HepG2 (cell line): Measurements from ENCODE around the gene MAP2K2. TPM values are rescaled to one million over a fixed set of nuclear protein-coding genes. Genes with fewer than 3 reads are reported as not detected.
A peak's percentile ranks its signal among the peaks of the same experiment; 100 is the strongest.

Experiments used
- ADNP ChIP-seq: sonication (generic); formaldehyde crosslinking; IDR thresholded peaks from 2 replicates; pipeline ENCODE4 v1.4.0; 2020; ENCODE audit warnings: missing genetic modification reagents
- ATF1 ChIP-seq: IDR thresholded peaks from 2 replicates; pipeline ENCODE4 v1.6.1; 2016; ENCODE audit warnings: mild to moderate bottlenecking, control low read depth
- BRD4 ChIP-seq: sonication (generic); formaldehyde crosslinking; IDR thresholded peaks from 2 replicates; pipeline ENCODE4 v1.4.0; 2020; ENCODE audit warnings: missing genetic modification reagents
- FUBP1 ChIP-seq: sonication (generic); formaldehyde crosslinking; IDR thresholded peaks from 2 replicates; pipeline ENCODE4 v1.5.1; 2020; ENCODE audit warnings: missing genetic modification reagents, mild to moderate bottlenecking, borderline replicate concordance
- HDAC1 ChIP-seq: sonication (generic); formaldehyde crosslinking; IDR thresholded peaks from 2 replicates; pipeline ENCODE4 v1.5.1; 2020; ENCODE audit warnings: mild to moderate bottlenecking, missing genetic modification reagents
- HNRNPLL ChIP-seq: fragments of 200-400 bp; formaldehyde crosslinking; IDR thresholded peaks from 2 replicates; pipeline ENCODE4 v1.6.1; 2017; ENCODE audit warnings: mild to moderate bottlenecking, low read depth, low read length; ENCODE audit not compliant: poor library complexity, severe bottlenecking
- IKZF4 ChIP-seq: sonication (generic); formaldehyde crosslinking; IDR thresholded peaks from 2 replicates; pipeline ENCODE4 v1.5.1; 2020; ENCODE audit warnings: borderline replicate concordance, mild to moderate bottlenecking, low read depth, missing genetic modification reagents; ENCODE audit errors: not compliant biosample characterization
- MXD4 ChIP-seq: IDR thresholded peaks from 2 replicates; pipeline ENCODE4 v1.6.1; 2016; ENCODE audit warnings: mild to moderate bottlenecking, missing biosample characterization, missing genetic modification reagents
- RBFOX2 ChIP-seq: fragments of 200-400 bp; formaldehyde crosslinking; IDR thresholded peaks from 2 replicates; pipeline ENCODE4 v1.6.1; 2017; ENCODE audit warnings: low read depth, mild to moderate bottlenecking, low read length
- ZBTB33 ChIP-seq: sonication (generic); formaldehyde crosslinking; IDR thresholded peaks from 2 replicates; pipeline ENCODE4 v1.4.0; 2020; ENCODE audit warnings: missing genetic modification reagents
- ZBTB4 ChIP-seq: sonication (generic); formaldehyde crosslinking; IDR thresholded peaks from 2 replicates; pipeline ENCODE4 v1.4.0; 2020; ENCODE audit warnings: missing genetic modification reagents, mild to moderate bottlenecking, borderline replicate concordance
- ZFP36 ChIP-seq: fragments of 150-350 bp; IDR thresholded peaks from 2 replicates; pipeline ENCODE4 v1.6.1; 2018; ENCODE audit warnings: borderline replicate concordance, low read length, low read depth; ENCODE audit not compliant: partially characterized antibody
- ZKSCAN8 ChIP-seq: IDR thresholded peaks from 2 replicates; pipeline ENCODE4 v1.6.1; 2016; ENCODE audit warnings: borderline replicate concordance, missing genetic modification reagents, missing compliant biosample characterization
- ZNF576 ChIP-seq: sonication (generic); formaldehyde crosslinking; IDR thresholded peaks from 2 replicates; pipeline ENCODE4 v1.4.0; 2020; ENCODE audit warnings: mild to moderate bottlenecking, missing genetic modification reagents
- ZNF629 ChIP-seq: sonication (generic); formaldehyde crosslinking; conservative IDR thresholded peaks from 2 replicates; pipeline ENCODE4 v1.5.0; 2020; ENCODE audit warnings: missing genetic modification reagents
- ZNF839 ChIP-seq: sonication (generic); formaldehyde crosslinking; IDR thresholded peaks from 2 replicates; pipeline ENCODE4 v1.4.0; 2020; ENCODE audit warnings: missing genetic modification reagents, mild to moderate bottlenecking, borderline replicate concordance
- ZSCAN29 ChIP-seq: sonication (generic); formaldehyde crosslinking; conservative IDR thresholded peaks from 2 replicates; pipeline ENCODE4 v1.4.0; 2020; ENCODE audit warnings: mild to moderate bottlenecking, missing genetic modification reagents
- ZXDC ChIP-seq: sonication (generic); formaldehyde crosslinking; IDR thresholded peaks from 2 replicates; pipeline ENCODE4 v1.5.0; 2020; ENCODE audit warnings: mild to moderate bottlenecking, missing genetic modification reagents
- polyA plus RNA-seq, 8 experiments: library from polyadenylated mRNA; depleted of rRNA in 3 of 8; stranded (reverse) in 7 of 8; unstranded in 1 of 8; fragments of >200 nt; fragmentation: Illumina TruSeq in 4 of 8; extraction: Trizol in 4 of 8; gene quantifications; 2 replicates each; pipeline versions ENCODE4 v1.2.1 to v1.2.3, GENCODE V29; 2011 to 2016; ENCODE audit warnings: low read depth in 4 of 8, missing spikeins in 1 of 8, mixed read lengths in 1 of 8; ENCODE audit not compliant: insufficient read depth in 1 of 8
- total RNA-seq, 5 experiments: library from RNA; depleted of rRNA; stranded (reverse); fragments of >200 nt; fragmentation: Illumina TruSeq; extraction: Trizol; gene quantifications; 2 replicates each; pipeline ENCODE4 v1.2.3, GENCODE V29; 2016; ENCODE audit warnings: low read depth in 1 of 5

MAP2K2 gene
- total and polyA plus RNA-seq, 2 of the 13 experiments (the other 11 are each of a cell fraction or from before 2014, with no cell fraction given), result 70.3 to 80.9 TPM

GRCh38 chr19:4061683-4062418, 62.1 kb downstream of the MAP2K2 start (continued):
- TF ChIP-seq ZNF576 (CRISPR knock-in tag) (peak; percentile 63; the same call in 1 of the 2 replicates), ADNP (CRISPR knock-in tag) (peak; percentile 95), HDAC1 (CRISPR knock-in tag) (peak; percentile 18; the same call in 1 of the 2 replicates), ATF1 (CRISPR knock-in tag) (no peak), HNRNPLL (peak; percentile 12), BRD4 (CRISPR knock-in tag) (peak; percentile 44; the same call in 1 of the 2 replicates), ZFP36 (peak; percentile 44), ZXDC (CRISPR knock-in tag) (no peak), ZBTB33 (CRISPR knock-in tag) (peak; percentile 81), IKZF4 (CRISPR knock-in tag) (no peak), RBFOX2 (peak; percentile 60), ZSCAN29 (no peak), ZNF839 (no peak), MXD4 (CRISPR knock-in tag) (no peak), ZBTB4 (no peak), FUBP1 (0 out of 2 replicates have a peak, but pooled peaks have one; percentile 37), ZNF629 (peak; percentile 5; the same call in 1 of the 2 replicates), ZKSCAN8 (CRISPR knock-in tag) (no peak)
